OCI-LY1 (cell line): ENCODE data around the gene SH3PXD2A.

Source experiments
- H2AFZ ChIP-seq: fragments of 200-600 bp; sonication (generic), shearing (Covaris generic); 2 replicates; pipeline ENCODE4 v1.6.0; 2014; ENCODE audit warnings: antibody characterized with exemption, mild to moderate bottlenecking, low read length
- H3F3A ChIP-seq: fragments of 200-600 bp; sonication (generic), shearing (Covaris generic); 2 replicates; pipeline ENCODE4 v1.6.0; 2014; ENCODE audit warnings: mild to moderate bottlenecking, antibody characterized with exemption, low read length, moderate library complexity; ENCODE audit not compliant: insufficient read depth
- H3K27ac ChIP-seq: fragments of 200-600 bp; sonication (generic); 2 replicates; pipeline ENCODE4 v1.5.1; 2014; ENCODE audit warnings: low read length, mixed run types, mild to moderate bottlenecking, low read depth; ENCODE audit not compliant: poor library complexity, severe bottlenecking
- H3K27me3 ChIP-seq: fragments of 200-600 bp; sonication (generic); 2 replicates; pipeline ENCODE4 v1.6.0; 2014; ENCODE audit warnings: antibody characterized with exemption, mild to moderate bottlenecking, low read length, moderate library complexity; ENCODE audit not compliant: insufficient read depth
- H3K36me3 ChIP-seq: fragments of 200-600 bp; sonication (generic); 2 replicates; pipeline ENCODE4 v1.6.1; 2014; ENCODE audit warnings: mild to moderate bottlenecking, antibody characterized with exemption, low read length, moderate library complexity, mixed read lengths; ENCODE audit not compliant: insufficient read depth
- H3K4me1 ChIP-seq: fragments of 200-600 bp; sonication (generic); 2 replicates; pipeline ENCODE4 v1.5.1; 2014; ENCODE audit warnings: mild to moderate bottlenecking, low read length, moderate library complexity; ENCODE audit not compliant: insufficient read depth, severe bottlenecking
- H3K4me2 ChIP-seq: fragments of 200-600 bp; sonication (generic), shearing (Covaris generic); 2 replicates; pipeline ENCODE4 v1.6.1; 2014; ENCODE audit warnings: low read length
- H3K4me3 ChIP-seq: fragments of 200-600 bp; sonication (generic); 2 replicates; pipeline ENCODE4 v1.5.1; 2014; ENCODE audit warnings: low read length, low read depth, mild to moderate bottlenecking, mixed read lengths; ENCODE audit not compliant: poor library complexity, severe bottlenecking
- H3K79me2 ChIP-seq: fragments of 200-600 bp; shearing (Covaris generic); 2 replicates; pipeline ENCODE4 v1.6.1; 2016; ENCODE audit warnings: mixed run types, low read length, mixed read lengths; ENCODE audit not compliant: insufficient read depth
- H3K9ac ChIP-seq: fragments of 200-600 bp; sonication (generic), shearing (Covaris generic); 2 replicates; pipeline ENCODE4 v1.6.1; 2014; ENCODE audit warnings: mild to moderate bottlenecking, low read length, mixed read lengths
- H3K9me2 ChIP-seq: fragments of 200-600 bp; sonication (generic), shearing (Covaris generic); 2 replicates; pipeline ENCODE4 v1.6.1; 2014; ENCODE audit warnings: low read depth, mild to moderate bottlenecking, low read length, mixed read lengths
- H3K9me3 ChIP-seq: fragments of 200-600 bp; shearing (Covaris generic); 2 replicates; pipeline ENCODE4 v1.6.1; 2014; ENCODE audit warnings: low read length, mixed read lengths
- H4K20me1 ChIP-seq: fragments of 200-600 bp; sonication (generic), shearing (Covaris generic); 2 replicates; pipeline ENCODE4 v1.6.0; 2016; ENCODE audit warnings: mild to moderate bottlenecking, low read length; ENCODE audit not compliant: insufficient read depth
- EZH2 ChIP-seq: fragments of 200-600 bp; sonication (generic), shearing (Covaris generic); IDR thresholded peaks from 2 replicates; pipeline ENCODE4 v1.8.0; 2017; ENCODE audit warnings: borderline replicate concordance, mixed run types, mild to moderate bottlenecking, antibody characterized with exemption, low read length, moderate library complexity, mixed read lengths
- TF ChIP-seq, protein P1 (sequence below): fragments of 200-600 bp; sonication (generic), shearing (Covaris generic); IDR thresholded peaks from 2 replicates; pipeline ENCODE4 v1.5.1; 2017; ENCODE audit warnings: mild to moderate bottlenecking, antibody characterized with exemption, low read length, moderate library complexity, mixed read lengths

SH3PXD2A gene

GRCh38 chr10:103661198-103661950, 194.0 kb downstream of the SH3PXD2A start:
- Histone ChIP-seq H3K9me3 (no peaks in the 10 kb centered on the region), H3K79me2 (no peaks in the 10 kb centered on the region), H4K20me1 (no peaks in the 10 kb centered on the region), H3K4me1 (no peaks in the 10 kb centered on the region), H3K9me2 (no peaks in the 10 kb centered on the region), H3K4me2 (no peak overlapping the region), H3K9ac (no peak overlapping the region), H3K4me3 (no peak overlapping the region), H3K27ac (no peak overlapping the region), H2AFZ (no peak overlapping the region), H3F3A (no peaks in the 10 kb centered on the region), H3K36me3 (no peaks in the 10 kb centered on the region; the same call in 1 of the 2 replicates), H3K27me3 (peaks cover 11% of the 10 kb centered on the region; the same call in 1 of the 2 replicates)
- TF ChIP-seq EZH2, result no peak
- TF ChIP-seq, protein P1, sequence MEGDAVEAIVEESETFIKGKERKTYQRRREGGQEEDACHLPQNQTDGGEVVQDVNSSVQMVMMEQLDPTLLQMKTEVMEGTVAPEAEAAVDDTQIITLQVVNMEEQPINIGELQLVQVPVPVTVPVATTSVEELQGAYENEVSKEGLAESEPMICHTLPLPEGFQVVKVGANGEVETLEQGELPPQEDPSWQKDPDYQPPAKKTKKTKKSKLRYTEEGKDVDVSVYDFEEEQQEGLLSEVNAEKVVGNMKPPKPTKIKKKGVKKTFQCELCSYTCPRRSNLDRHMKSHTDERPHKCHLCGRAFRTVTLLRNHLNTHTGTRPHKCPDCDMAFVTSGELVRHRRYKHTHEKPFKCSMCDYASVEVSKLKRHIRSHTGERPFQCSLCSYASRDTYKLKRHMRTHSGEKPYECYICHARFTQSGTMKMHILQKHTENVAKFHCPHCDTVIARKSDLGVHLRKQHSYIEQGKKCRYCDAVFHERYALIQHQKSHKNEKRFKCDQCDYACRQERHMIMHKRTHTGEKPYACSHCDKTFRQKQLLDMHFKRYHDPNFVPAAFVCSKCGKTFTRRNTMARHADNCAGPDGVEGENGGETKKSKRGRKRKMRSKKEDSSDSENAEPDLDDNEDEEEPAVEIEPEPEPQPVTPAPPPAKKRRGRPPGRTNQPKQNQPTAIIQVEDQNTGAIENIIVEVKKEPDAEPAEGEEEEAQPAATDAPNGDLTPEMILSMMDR, result no peak

- no peak overlapping the region for H2AFZ ChIP-seq
- H3K4me3 ChIP-seq, result no peak overlapping the region
- TF ChIP-seq EZH2, result no peak
- TF ChIP-seq, protein P1, result no peak
- H3K9me3 ChIP-seq, result no peaks in the 10 kb centered on the region
- no peaks in the 10 kb centered on the region for H3K4me1 ChIP-seq
- H3K4me2 ChIP-seq, result 0 out of 2 replicates have a peak overlapping the region, but pooled peaks have one; percentile 17
- no peak overlapping the region for H3K27ac ChIP-seq
- no peak overlapping the region for H3K9ac ChIP-seq
- no peaks in the 10 kb centered on the region for H3F3A ChIP-seq
- H3K36me3 ChIP-seq, result no peaks in the 10 kb centered on the region; the same call in 1 of the 2 replicates
- no peaks in the 10 kb centered on the region for H3K79me2 ChIP-seq
- H4K20me1 ChIP-seq, result no peaks in the 10 kb centered on the region
- H3K9me2 ChIP-seq, result no peaks in the 10 kb centered on the region
- H3K27me3 ChIP-seq, result peaks cover 11% of the 10 kb centered on the region; the same call in 1 of the 2 replicates
These were observed 194.8 kb downstream of the SH3PXD2A start for GRCh38 chr10:103660364-103661197.

DNA sequence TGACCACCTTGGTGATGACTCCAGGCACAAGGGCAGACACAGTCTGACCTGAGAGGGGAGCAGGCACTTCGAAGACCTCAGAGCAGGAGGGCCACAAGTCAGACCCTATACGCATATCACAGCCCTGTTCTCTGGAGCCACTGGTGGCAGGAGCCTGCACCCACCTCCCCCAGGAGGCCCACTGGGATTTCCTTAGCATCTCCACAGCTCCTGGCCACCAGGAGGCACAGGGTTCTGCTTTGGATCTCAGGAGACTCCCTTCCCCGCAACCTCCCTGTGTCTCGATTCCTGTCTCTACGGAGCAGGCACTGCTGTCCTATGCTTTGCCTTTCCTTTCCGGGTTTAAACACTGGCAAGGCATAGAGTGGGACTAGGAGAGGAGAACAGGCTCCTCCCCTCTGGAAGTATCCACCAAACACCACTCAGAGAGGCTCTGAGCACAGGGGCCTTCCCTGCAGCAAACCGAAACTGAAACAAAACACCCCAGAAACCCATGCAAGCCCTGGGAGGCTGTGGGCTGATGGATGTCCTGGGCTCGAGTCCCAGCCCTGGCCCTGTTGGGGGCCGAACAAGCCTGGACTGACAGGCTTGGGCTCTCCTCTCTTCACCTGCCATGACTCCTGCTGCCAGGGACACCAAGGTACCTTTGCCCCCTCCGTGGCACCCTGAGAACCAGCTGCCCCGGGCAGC, 195.6 kb downstream of the SH3PXD2A start:
- no peaks in the 10 kb centered on the region for H3K79me2 ChIP-seq
- peaks cover 11% of the 10 kb centered on the region; the same call in 1 of the 2 replicates for H3K27me3 ChIP-seq
- no peak overlapping the region for H2AFZ ChIP-seq
- no peaks in the 10 kb centered on the region for H4K20me1 ChIP-seq
- H3K9me3 ChIP-seq, result no peaks in the 10 kb centered on the region
- no peaks in the 10 kb centered on the region for H3K9me2 ChIP-seq
- TF ChIP-seq, protein P1, result no peak
- no peak for TF ChIP-seq EZH2
- H3K4me1 ChIP-seq, result no peaks in the 10 kb centered on the region
- no peak overlapping the region for H3K27ac ChIP-seq
- no peaks in the 10 kb centered on the region; the same call in 1 of the 2 replicates for H3K36me3 ChIP-seq
- no peak overlapping the region for H3K4me3 ChIP-seq
- 0 out of 2 replicates have a peak overlapping the region, but pooled peaks have one; percentile 17 for H3K4me2 ChIP-seq
- no peak overlapping the region for H3K9ac ChIP-seq
- H3F3A ChIP-seq, result no peaks in the 10 kb centered on the region
